HG02973 (cell line): ENCODE measurements around the gene MYO1D.
"Not testable (repeated sequence)": the region's sequence is repeated elsewhere in the genome, so short reads cannot be mapped to it uniquely, and the experiment has no call there.

ENCODE experiments used
- ATAC-seq: cut with Tn5 transposase; IDR thresholded peaks from one replicate; pipeline ENCODE4 v1.9.1; 2021; ENCODE audit warnings: moderate library complexity; ENCODE audit not compliant: unreplicated experiment

The MYO1D gene

GRCh38 chr17:32546031-32546444 lies 330.9 kb downstream of the MYO1D start:
- no peak for ATAC-seq

- ATAC-seq, result no peak
Observed at GRCh38 chr17:32542186-32542585, 334.7 kb downstream of the MYO1D start.

- no peak for ATAC-seq
Observed at GRCh38 chr17:32541640-32542039, 335.3 kb downstream of the MYO1D start.

- ATAC-seq, result no peak
Observed at GRCh38 chr17:32536736-32537643, 339.9 kb downstream of the MYO1D start.

GRCh38 chr17:32533296-32533695 lies 343.6 kb downstream of the MYO1D start:
- ATAC-seq, result no peak

- no peak for ATAC-seq
Observed at GRCh38 chr17:32529604-32530003, 347.3 kb downstream of the MYO1D start.

- no peak for ATAC-seq
Observed at GRCh38 chr17:32528825-32529224, 348.1 kb downstream of the MYO1D start.

- no peak for ATAC-seq
Observed at GRCh38 chr17:32527146-32527545, 349.8 kb downstream of the MYO1D start.

GRCh38 chr17:32525122-32525521 lies 351.8 kb downstream of the MYO1D start:
- no peak for ATAC-seq

GRCh38 chr17:32524553-32524880 lies 352.4 kb downstream of the MYO1D start:
- ATAC-seq, result not testable (repeated sequence)

- peak; percentile 46 for ATAC-seq
Observed at GRCh38 chr17:32523827-32524552, 352.9 kb downstream of the MYO1D start.

- peak; percentile 48 for ATAC-seq
Observed at GRCh38 chr17:32523017-32523680, 353.8 kb downstream of the MYO1D start.

- no peak for ATAC-seq
Observed at GRCh38 chr17:32520737-32521404, 356.1 kb downstream of the MYO1D start.

- ATAC-seq, result no peak
Observed at GRCh38 chr17:32520104-32520701, 356.7 kb downstream of the MYO1D start.

- ATAC-seq, result no peak
Observed at GRCh38 chr17:32519228-32520103, 357.5 kb downstream of the MYO1D start.

GRCh38 chr17:32518646-32519227 lies 358.2 kb downstream of the MYO1D start:
- ATAC-seq, result no peak

- ATAC-seq, result no peak
Observed at GRCh38 chr17:32517982-32518381, 358.9 kb downstream of the MYO1D start.

- ATAC-seq, result no peak
Observed at GRCh38 chr17:32516940-32517701, 359.8 kb downstream of the MYO1D start.

GRCh38 chr17:32516450-32516849 lies 360.5 kb downstream of the MYO1D start:
- ATAC-seq, result no peak
